NCI-H2081 (cell line): Measurements from ENCODE around the gene SH3PXD2A.
"Not testable (repeated sequence)": the region's sequence is repeated elsewhere in the genome, so short reads cannot be mapped to it uniquely, and the experiment has no call there.

Source experiments
- DNase-seq, 2 experiments: peaks; one replicate each; lab custom pipeline; 2025; lab: John Stamatoyannopoulos, UW

SH3PXD2A gene

DNA sequence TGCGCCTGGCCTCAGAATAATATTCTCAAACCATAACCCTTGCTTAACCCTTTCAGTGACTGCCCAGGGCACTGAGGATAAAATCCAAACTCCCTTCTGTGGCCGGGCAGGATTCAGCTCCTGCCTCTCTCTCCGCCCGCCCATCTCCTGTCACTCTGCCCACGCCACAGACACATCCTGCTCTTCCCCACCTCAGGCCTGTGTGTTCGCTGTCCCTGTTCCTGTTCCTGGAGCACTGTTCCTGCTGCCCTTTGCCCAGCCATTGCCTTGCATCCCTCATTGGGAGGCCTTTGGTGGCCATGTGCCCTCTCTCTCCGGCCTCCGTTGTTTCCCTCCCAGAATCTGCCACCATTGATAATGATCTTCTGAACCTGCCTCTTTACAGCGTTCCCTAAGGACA lies 108.8 kb downstream of the SH3PXD2A start:
- no peak for DNase-seq

DNA sequence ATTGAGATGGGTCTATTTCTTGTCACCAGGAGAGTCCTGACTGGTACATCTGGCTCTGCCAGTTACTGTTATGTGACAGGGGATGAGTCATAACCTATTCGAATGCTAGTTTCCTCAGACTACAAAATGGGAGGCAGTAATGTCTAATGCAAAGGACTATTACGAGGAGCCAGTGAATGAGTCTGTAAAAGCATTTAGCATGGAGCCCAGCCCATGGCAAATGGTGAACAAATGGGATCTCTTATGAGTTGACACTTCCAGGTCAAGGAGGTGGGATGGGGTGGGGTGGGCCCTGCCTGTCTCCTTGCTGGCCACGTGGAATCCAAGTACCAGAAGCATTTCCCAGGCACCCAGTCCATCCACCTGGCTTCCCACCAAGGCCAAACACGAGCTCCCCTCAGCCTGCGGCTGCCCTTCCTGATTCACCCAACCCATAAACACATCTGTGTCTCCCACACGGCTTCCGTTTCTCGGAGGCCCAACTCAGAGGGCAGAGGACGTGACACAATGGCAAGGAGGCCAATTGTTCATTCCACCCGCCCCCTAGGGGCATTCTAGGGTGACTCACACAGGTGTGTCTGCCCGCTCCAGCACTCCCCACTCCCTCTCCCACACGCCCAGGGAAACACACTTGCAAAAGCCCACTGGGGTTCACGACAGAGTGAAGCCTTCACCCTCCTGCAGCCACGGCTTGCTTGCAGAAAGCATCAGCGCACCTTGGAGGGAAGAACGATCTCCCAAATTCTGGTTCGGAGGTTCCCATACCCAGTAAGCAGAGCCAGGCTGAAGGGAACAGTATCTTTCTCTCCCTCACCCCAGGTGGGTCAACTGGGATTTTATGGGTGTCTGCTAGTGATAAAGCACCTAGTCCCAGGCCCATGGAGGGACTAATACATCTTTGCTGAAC lies 109.8 kb downstream of the SH3PXD2A start:
- DNase-seq: no peak

DNA sequence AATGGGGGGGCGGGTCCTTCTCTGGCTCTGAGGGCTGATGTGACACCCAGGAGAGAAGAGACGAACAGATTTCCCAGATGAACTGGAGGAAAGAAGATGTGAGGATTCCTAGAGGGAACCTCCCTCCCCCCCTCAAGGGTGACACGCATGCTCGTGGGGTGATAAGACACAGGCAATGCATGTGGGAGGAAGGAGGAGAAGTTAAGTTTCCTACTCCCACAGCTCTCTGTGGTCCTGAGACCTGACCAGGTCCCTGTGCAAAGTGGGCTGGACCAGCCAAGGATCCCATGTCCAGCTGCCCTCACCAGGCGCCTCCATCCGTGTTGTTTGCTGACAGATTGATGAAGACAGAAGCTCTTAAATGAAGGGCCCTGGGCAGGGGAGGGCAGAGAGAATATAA lies 112.6 kb downstream of the SH3PXD2A start:
- DNase-seq: no peak

DNA sequence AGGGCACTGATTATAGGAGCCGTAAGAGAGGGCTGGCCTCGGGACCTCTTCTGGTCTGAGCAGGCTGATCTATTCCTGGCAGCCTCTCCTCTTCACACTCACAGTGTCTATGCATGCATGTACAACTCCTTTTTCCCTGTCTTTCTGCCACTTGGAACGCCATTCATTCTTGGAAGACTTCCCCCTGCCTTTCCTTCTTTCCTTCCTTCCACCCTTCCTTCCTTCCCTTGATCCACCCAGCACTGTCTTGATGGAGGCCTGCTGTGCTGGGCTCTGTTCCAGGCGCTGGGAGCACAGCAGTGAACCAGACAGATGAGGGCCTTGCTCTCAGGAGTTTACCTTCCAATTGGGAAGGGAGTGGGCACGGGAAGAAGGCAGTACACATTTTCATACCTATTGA lies 114.8 kb downstream of the SH3PXD2A start:
- DNase-seq: no peak

DNA sequence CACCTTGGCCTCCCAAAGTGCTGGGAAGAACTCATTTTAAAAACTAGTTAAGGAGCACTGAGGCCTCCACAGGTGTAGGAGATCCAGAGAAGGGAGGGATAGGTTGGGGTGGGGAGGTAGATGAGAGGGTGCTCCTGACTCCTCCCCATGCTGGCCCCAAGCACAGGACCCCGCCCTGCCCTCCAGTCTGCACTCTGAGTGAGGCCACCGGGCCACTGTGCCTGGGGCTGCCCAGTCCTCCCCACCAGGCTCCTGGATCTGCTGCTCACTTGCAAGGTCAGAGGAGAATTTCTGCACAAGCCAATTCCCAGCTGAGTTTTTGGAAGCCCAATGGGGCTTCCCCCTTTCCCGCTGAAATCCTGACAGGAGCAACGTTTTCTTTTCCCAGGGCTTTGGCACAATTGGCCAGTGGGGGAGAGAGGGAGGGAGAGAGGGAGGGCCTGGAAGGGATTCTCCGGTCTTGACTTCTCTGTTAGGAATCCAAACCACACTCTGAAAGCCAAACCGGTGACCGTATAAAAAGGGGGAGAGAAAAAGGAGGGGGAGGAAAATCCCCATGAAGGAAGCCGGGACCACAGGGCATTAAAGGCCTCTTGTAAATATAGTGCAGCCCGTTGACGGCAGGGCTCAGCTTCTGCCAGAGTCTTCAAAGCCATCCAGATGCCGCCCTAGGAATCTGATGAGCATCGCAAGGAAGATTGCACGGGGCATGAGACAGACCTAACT lies 116.2 kb downstream of the SH3PXD2A start:
- no peak for DNase-seq

DNA sequence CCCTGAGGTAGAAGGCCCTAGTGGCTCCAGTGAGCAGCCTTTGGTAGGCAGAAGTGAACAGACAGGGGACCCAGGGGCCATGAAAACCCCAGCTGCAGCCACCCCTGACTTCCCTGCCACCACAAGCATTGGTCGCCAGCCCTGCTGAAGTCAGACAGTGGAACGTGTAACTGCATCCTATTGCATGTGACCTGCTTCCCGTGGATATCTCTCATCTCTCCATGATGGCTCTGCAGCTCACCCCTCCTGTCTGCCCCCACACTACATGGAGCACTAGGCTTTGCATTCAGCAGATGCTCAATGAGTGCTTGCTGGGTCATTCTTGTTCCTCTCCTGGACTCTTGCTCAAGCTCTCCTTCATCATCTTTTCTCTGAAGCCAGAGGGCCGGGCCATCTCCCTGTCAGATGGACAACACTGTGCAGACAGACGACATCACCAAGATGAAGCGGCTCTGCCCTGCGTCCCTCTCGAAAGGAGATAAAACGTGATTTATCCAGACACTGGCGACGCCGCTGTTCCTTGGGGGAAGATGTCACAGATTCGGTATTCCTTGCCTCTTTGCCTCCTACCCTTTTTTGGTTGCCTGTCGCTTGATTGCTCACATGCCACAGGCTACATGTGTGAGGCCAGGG lies 117.5 kb downstream of the SH3PXD2A start:
- DNase-seq: no peak

DNA sequence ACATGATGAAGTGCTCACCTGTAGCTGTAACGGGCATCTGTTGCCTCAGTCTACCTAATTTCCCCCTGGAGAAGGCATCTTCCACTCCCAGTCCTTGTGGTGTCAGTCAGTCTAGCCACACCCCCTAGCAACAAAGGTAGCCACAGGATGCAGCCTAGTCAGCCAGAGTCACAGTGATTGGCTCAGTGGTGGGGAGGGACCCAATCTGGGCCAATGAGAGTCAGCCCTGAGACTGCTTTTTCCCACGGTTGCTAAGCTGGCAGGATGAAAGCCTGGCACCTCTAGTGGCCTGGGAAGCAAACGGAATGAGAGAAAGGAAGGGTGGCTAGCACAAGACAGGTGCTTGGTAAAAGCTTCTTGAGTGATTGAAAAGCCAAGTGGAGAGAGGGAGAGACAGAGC lies 118.6 kb downstream of the SH3PXD2A start:
- peak in 1 of 2 experiments; percentile 37 for DNase-seq

DNA sequence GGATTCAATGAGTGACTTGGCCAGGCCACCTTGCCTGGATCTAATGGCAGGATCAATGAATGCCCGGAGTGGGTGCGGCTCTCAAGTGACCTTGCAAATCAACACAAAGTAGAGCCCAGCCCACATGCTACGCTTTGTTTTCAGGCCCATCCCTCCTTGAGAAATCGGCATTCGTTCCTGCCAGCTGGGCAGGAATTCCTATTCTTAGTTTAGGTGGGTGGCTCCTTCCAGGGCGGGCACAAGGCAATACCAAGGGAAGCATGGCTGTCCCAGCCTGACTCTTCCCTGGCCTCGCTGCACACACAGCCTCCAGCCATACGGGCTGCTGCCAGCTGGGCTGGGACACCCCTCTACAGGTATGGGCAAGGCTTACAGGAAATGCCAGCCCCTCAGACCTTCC lies 119.3 kb downstream of the SH3PXD2A start:
- DNase-seq: no peak

DNA sequence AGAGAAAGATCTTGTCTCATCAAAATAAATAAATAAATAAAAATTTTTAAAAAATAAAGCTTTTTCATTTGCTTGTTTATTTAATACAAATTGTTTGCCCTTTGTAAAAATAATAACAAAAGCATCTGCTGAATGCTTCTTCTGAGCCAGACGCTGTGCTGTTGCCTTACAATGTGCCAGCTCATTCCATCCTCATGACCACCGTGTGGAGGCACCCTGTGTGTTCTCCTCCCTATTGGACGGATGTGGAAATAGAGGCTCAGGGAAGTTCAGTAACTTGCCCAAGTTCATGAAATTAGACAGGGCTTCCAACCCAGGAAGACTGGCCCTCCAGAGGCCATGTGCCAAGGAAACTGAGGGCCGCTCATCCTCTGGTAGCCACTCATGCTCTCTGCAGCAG lies 120.6 kb downstream of the SH3PXD2A start:
- DNase-seq: no peak

DNA sequence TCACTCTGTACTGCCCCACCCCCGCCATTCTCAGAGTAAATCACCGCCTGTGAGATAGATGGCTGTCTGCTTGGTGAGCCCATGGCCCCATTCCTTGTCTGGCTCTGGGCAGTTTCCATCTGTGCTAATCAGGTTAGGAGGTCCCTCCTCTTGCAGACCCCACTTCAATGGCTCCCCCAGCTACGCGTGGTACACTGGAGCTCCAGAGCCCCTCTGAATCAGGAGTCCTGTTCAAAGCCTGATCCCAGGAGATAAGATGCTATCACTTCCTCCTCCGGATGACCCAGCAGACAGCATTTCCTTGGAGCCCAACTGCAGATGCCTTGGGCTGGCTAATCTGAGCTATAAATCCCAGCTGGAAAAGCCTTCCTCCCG lies 122.3 kb downstream of the SH3PXD2A start:
- DNase-seq: no peak

DNA sequence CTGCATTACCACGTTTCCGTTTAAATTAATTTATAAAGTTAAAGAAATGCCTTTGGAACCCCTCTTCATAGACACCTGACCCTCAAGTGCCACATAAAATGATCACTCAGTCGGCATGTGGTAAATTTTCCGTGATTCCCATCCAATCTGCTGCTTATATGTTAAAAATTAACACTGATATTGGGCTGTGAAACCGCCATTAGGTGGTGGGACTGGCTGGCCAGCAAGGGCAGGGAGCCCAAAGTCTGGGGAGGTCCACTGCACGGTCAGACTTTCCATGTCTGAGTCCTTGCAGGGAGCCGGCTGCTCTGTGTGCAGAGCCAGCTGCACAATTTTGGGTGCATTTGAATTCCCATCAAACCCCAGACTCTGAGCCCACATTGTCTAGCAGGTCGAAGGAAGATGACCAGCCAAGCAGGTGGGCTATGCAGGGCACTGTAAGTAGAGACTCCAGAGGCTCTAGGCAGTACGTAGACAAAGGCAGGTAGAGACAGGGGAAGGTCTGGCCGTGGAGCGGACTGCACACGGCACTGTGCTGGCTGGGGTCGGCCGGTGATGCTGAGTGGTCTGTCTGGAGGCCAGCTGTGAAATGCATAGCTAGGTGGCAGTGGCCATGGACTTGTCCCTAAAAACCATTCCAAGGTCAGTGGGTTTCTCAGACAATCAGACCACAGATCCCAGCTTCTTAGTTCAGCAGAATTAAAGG lies 122.9 kb downstream of the SH3PXD2A start:
- no peak for DNase-seq

DNA sequence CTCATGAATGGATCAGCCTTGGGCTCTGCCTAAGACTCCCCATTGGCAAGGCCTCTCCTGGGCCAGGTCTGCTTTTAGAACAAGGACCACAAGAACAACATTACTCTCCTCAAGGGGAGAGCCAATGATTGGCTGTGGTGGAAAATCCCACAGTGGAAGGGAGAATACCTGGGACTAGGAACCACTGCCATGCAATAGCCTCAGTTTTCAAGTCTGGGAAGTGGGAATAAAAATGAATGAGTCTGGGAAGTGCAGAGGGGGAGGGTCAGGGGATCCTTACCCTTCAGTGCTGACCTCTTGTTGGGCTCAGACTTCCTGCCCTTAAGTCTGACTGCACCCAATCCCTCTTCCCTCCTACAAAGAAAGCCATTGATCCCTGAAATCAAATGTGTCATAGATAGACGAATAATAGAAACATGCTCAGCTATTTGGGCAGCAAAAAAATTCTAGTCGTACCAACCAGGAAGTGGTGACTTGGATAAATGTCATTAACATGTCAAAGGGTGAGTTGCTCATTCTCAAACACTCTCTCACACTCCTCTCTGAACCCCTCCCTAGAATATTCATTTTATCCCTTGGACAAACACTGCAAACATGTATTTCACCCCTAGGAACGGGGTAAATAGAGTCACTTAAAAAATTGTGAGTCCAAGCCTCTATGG lies 123.6 kb downstream of the SH3PXD2A start:
- DNase-seq: no peak

DNA sequence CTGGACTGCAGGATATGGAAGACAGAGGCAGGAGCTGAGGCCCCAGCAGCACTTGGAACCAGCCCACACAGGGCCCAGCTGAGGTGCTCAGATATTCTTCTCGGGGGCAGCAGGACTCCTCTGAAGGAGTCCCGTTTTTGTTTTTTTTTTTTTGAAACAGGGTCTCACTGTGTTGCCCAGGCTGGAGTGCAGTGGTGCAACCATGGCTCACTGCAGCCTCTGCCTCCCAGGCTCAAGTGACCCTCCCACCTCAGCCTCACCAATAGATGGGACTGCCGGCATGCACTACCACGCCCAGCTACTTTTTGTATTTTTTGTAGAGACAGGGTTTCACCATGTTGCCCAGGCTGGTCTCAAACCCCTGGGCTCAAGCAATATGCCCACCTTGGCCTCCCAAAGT lies 124.3 kb downstream of the SH3PXD2A start:
- DNase-seq: not testable (repeated sequence)

DNA sequence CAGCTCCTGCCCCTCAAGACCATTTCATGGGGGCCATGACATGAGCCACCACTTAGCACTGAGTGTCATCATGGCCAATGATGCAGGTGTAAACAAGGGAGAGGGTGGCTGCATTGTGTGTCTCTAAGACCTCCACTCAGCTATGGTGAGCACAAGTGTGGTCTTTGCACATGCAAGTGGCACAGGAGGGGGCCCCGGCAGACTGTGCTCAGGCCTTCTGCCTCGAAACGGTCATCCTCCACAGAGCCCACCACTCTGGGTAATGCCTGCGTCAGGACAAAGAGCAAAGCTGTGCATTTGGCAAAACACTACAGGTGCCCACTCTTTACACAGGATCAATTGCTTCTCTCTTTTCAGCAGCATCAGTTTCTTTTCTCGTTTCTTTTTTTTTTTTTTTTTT lies 125.5 kb downstream of the SH3PXD2A start:
- no peak for DNase-seq

DNA sequence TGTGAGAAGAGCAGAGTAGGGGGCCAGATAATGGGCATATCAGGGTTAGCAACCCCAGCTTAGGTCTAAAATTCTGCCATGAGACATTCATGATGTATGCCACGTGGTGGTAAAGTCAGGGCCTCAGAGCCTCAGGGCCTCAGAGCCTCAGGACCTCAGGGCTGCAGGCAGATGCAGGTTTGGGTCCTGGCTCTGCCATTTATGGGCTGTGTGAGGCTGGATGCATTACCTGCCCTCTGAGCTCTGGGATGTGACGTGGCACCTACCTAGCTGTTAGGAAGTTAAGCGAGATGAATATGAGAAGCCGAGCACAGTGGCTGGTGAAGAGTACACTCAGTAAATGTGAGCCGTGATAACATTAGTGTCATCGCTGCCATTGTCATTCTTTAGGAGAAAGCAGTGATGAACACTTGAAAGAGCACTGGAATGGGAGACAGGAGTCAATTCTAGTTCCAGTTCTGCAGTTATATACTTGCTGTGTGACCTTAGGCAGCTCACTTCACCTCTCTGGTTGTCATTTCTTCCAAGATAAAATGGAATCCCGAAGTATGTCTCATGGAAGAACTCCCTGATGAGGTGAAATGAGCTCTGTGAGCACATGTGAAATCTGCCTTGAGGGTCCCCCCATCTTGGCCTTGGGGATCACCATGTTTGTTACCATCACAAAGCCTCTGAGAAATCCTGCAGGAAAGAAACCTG lies 127.2 kb downstream of the SH3PXD2A start:
- no peak for DNase-seq

DNA sequence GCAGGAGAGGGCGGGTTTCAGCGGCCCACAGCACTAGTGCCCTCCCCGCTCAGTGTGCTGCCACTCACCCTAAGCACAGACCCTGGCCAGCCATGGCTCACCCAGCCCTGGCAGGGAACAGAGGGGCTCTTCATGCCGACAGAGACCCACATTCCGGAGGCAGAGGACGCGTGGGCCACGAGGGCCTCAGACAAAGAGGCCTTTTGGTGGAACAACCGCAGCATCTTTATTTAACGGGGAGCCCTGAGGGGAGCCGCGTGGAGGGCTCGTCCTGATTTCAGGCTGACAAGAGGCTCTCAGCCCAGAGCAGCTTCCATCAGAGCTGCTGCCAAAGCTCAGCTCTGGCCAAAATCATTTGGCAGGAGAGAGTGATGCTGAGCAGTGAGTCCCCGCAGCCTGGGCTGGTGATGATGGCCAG lies 127.8 kb downstream of the SH3PXD2A start:
- no peak for DNase-seq

DNA sequence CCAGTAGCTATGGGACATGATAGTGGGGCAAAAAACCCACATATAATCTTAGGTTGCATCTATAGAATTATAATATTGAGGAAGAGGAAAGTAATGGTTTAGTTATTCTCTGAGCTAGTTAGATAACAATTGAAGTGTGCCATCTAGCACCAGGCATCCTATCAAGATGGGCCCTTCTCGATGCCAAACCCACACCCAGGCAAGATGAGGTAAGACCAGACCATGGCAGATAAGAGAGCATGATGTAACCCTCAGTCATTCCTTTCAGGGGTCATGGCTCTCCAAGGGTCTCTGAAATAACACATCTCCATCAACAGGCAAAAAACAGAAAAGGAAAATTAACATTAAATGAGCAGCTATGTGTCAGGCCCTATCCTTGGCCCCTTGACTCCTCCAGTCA lies 128.7 kb downstream of the SH3PXD2A start:
- DNase-seq: no peak

DNA sequence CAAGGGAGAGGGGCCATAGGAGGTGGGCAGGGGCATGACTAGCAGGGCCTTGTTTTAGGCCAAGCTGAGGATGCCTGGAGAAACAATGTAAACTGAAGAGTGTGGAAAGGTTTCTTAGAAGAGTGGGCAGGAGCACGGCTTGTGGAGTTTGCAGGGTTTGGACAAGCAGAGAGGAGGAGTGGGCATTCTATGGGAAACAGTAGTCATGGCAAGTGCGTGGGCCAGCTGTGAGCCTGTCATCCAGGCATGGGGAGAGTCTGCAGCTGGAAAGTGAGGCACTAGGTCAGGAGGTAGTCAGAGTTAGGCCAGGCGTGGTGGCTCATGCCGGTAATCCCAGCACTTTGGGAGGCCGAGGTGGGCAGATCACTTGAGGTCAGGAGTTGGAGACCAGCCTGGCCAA lies 130.1 kb downstream of the SH3PXD2A start:
- DNase-seq: no peak

DNA sequence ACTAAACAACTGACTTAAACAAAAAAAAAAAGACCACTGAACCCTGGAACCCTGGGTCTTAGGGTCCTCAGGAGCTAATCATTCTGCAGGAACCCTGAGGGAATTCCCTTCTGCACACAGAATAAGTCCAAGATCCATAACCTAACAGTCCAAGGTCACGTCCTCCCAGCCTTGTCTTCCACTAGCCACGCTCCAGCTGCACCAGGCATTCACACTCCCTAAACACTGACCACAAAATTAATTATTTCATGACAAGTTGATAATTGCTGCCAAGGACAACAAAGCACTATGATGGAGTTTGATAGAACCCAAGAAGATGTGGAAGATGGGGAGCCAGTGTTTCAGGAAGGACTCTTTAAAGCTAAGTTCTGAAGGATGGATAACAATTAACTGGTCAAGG lies 130.6 kb downstream of the SH3PXD2A start:
- DNase-seq: no peak

DNA sequence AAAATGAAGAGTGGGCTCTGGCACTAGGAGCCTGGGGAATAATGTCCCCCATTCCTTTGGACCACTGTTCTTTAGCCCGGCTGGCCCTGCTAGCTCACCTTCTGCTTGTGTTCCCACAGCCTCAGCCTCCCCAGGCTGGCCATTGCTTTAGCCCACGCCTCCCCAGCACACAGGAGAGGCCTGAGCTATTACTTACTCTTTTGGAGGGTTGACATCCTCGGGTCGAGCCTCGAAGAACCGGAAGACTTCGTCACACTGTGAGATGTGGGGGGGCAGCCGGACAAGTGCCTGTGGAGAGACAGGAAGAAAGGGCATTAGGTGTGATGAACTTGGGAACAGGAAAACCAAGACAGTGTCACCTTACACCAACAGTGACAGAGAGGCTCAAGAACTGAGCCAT lies 131.3 kb downstream of the SH3PXD2A start:
- DNase-seq: no peak

DNA sequence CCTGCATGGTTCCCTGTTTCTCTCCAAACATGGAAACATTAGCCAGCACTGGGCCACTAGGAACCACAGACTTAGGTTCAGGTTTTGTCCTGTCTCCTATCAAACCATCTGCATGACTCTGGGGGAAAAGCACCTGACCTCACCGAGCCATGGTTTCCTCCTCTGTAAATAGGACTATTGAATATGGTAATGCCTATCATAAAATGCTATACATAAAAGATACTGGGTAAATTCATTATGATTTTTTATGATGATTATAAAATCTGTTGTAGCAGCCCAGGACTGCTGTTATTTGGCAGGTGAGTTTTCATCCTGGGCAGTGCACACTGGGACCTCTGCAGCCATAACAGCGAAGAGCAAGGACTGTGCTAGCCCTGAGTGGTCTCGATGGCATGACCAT lies 131.8 kb downstream of the SH3PXD2A start:
- no peak for DNase-seq
